GM23338 (cell line): ENCODE measurements around the gene SIGLEC7. TPM values are rescaled to one million over a fixed set of nuclear protein-coding genes. Genes with fewer than 3 reads are reported as not detected.

Experiments used
- ATAC-seq: fragments of 200-7000 bp; cut with Tn5 transposase; 3 replicates; pipeline ENCODE4 v1.9.1; 2020
- DNase-seq: peaks from one replicate; pipeline ENCODE4 v3.0.0-alpha.2; 2015; ENCODE audit warnings: low spot score
- H2AFZ ChIP-seq: fragments of 200-600 bp; sonication (generic); 2 replicates; pipeline ENCODE4 v1.8.0; 2016; ENCODE audit warnings: antibody characterized with exemption, mild to moderate bottlenecking, moderate library complexity
- H3F3A ChIP-seq: fragments of 200-600 bp; sonication (generic); replicated peaks from 2 replicates; pipeline ENCODE4 v1.8.0; 2017; ENCODE audit warnings: antibody characterized with exemption, mixed run types, low read depth
- H3K27ac ChIP-seq: fragments of 200-600 bp; sonication (generic); 2 replicates; pipeline ENCODE4 v1.6.1; 2016; ENCODE audit warnings: low read depth
- H3K27me3 ChIP-seq: fragments of 200-600 bp; sonication (generic); 2 replicates; pipeline ENCODE4 v1.8.0; 2016; ENCODE audit warnings: mild to moderate bottlenecking, mixed run types, moderate library complexity; ENCODE audit not compliant: insufficient read depth
- H3K36me3 ChIP-seq: fragments of 200-600 bp; sonication (generic); 2 replicates; pipeline ENCODE4 v1.8.0; 2016; ENCODE audit warnings: mild to moderate bottlenecking; ENCODE audit not compliant: insufficient read depth
- H3K4me1 ChIP-seq: fragments of 200-600 bp; sonication (generic); 2 replicates; pipeline ENCODE4 v1.8.0; 2016; ENCODE audit warnings: mild to moderate bottlenecking, moderate library complexity; ENCODE audit not compliant: insufficient read depth
- H3K4me2 ChIP-seq: fragments of 200-600 bp; sonication (generic); 2 replicates; pipeline ENCODE4 v1.7.1; 2017; ENCODE audit warnings: mixed run types
- H3K4me3 ChIP-seq: fragments of 200-600 bp; sonication (generic); 2 replicates; pipeline ENCODE4 v1.6.1; 2016; ENCODE audit warnings: mixed run types
- H3K79me2 ChIP-seq: fragments of 200-600 bp; sonication (generic); replicated peaks from 2 replicates; pipeline ENCODE4 v1.8.0; 2017; ENCODE audit warnings: mild to moderate bottlenecking; ENCODE audit not compliant: insufficient read depth
- H3K9me2 ChIP-seq: fragments of 200-600 bp; sonication (generic); 2 replicates; pipeline ENCODE4 v1.8.0; 2017; ENCODE audit not compliant: insufficient read depth
- H4K20me1 ChIP-seq: fragments of 200-600 bp; sonication (generic); replicated peaks from 2 replicates; pipeline ENCODE4 v1.8.0; 2017; ENCODE audit warnings: mild to moderate bottlenecking; ENCODE audit not compliant: insufficient read depth
- H3K27ac Mint-ChIP-seq: 2 replicates; pipeline ENCODE4 v1.8.0; 2020; ENCODE audit warnings: inconsistent platforms, mild to moderate bottlenecking, moderate library complexity, mixed read lengths
- H3K27me3 Mint-ChIP-seq: 3 replicates; pipeline ENCODE4 v1.8.0; 2022; ENCODE audit warnings: low read depth, mild to moderate bottlenecking, moderate library complexity, mixed read lengths, inconsistent platforms; ENCODE audit not compliant: insufficient read depth, poor library complexity
- H3K36me3 Mint-ChIP-seq: 3 replicates; pipeline ENCODE4 v1.8.0; 2021; ENCODE audit warnings: low read depth, mild to moderate bottlenecking, inconsistent platforms, moderate library complexity, mixed read lengths
- H3K4me1 Mint-ChIP-seq: 3 replicates; pipeline ENCODE4 v1.8.0; 2020; ENCODE audit warnings: mild to moderate bottlenecking, inconsistent platforms, mixed read lengths
- H3K4me3 Mint-ChIP-seq: 3 replicates; pipeline ENCODE4 v1.8.0; 2021; ENCODE audit warnings: moderate library complexity, mild to moderate bottlenecking, inconsistent platforms, mixed read lengths
- H3K9me3 Mint-ChIP-seq: 3 replicates; pipeline ENCODE4 v1.8.0; 2020; ENCODE audit warnings: moderate library complexity, mild to moderate bottlenecking, inconsistent platforms, mixed read lengths
- CTCF ChIP-seq, 2 experiments: fragments of 200-600 bp in 1 of 2; sonication (generic) in 1 of 2; conservative IDR thresholded peaks; 2 replicates each; pipeline versions ENCODE4 v1.5.1 to v1.6.1; 2016 to 2017; ENCODE audit warnings: antibody characterized with exemption in 2 of 2, low read depth in 2 of 2, mild to moderate bottlenecking in 2 of 2, moderate library complexity in 1 of 2
- EZH2 ChIP-seq: fragments of 200-600 bp; sonication (generic); IDR thresholded peaks from one replicate; pipeline ENCODE4 v1.8.0; 2017; ENCODE audit warnings: antibody characterized with exemption, mild to moderate bottlenecking, low read depth; ENCODE audit not compliant: unreplicated experiment
- EZH2phosphoT487 ChIP-seq: fragments of 200-600 bp; sonication (generic); IDR thresholded peaks from one replicate; pipeline ENCODE4 v1.8.1; 2018; ENCODE audit warnings: antibody characterized with exemption; ENCODE audit not compliant: unreplicated experiment
- JUNB ChIP-seq: IDR thresholded peaks from one replicate; pipeline ENCODE4 v1.6.1; 2016; ENCODE audit warnings: antibody characterized with exemption; ENCODE audit not compliant: unreplicated experiment
- POLR2AphosphoS5 ChIP-seq: IDR thresholded peaks from 2 replicates; pipeline ENCODE4 v1.6.1; 2016; ENCODE audit warnings: antibody characterized with exemption, low read depth
- STAT1 ChIP-seq: IDR thresholded peaks from one replicate; pipeline ENCODE4 v1.6.1; 2016; ENCODE audit warnings: antibody characterized with exemption; ENCODE audit not compliant: unreplicated experiment
- ZNF114 ChIP-seq: fragments of 250-450 bp; sonication (Bioruptor Pico); IDR thresholded peaks from 2 replicates; pipeline ENCODE4 v1.5.0; 2020; ENCODE audit warnings: mild to moderate bottlenecking, moderate library complexity
- ZNF331 ChIP-seq: fragments of 250-450 bp; sonication (Bioruptor Pico); IDR thresholded peaks from 2 replicates; pipeline ENCODE4 v1.5.0; 2020; ENCODE audit warnings: low read depth, mild to moderate bottlenecking, moderate library complexity
- polyA plus RNA-seq: library from polyadenylated mRNA; unstranded; fragments of >200 nt; fragmentation: Nextera tagmentation; extraction: Ambion mirVana; gene quantifications from 2 replicates; pipeline ENCODE4 v1.2.1, GENCODE V29; 2016
- total RNA-seq: library from RNA; depleted of rRNA; stranded (reverse); fragments of >200 nt; shearing (Covaris generic); gene quantifications from 2 replicates; pipeline ENCODE4 v1.2.3, GENCODE V29; 2014
- TF ChIP-seq, protein P1 (sequence below): fragments of 250-450 bp; sonication (Bioruptor Pico); IDR thresholded peaks from 2 replicates; pipeline ENCODE4 v1.5.0; 2020; ENCODE audit warnings: mild to moderate bottlenecking, moderate library complexity

The SIGLEC7 gene
- total and polyA plus RNA-seq, 2 experiments from 2014 or later: not detected

GRCh38 chr19:51123802-51124201 lies 18.3 kb upstream of the SIGLEC7 start (continued):
- TF ChIP-seq, protein P1, sequence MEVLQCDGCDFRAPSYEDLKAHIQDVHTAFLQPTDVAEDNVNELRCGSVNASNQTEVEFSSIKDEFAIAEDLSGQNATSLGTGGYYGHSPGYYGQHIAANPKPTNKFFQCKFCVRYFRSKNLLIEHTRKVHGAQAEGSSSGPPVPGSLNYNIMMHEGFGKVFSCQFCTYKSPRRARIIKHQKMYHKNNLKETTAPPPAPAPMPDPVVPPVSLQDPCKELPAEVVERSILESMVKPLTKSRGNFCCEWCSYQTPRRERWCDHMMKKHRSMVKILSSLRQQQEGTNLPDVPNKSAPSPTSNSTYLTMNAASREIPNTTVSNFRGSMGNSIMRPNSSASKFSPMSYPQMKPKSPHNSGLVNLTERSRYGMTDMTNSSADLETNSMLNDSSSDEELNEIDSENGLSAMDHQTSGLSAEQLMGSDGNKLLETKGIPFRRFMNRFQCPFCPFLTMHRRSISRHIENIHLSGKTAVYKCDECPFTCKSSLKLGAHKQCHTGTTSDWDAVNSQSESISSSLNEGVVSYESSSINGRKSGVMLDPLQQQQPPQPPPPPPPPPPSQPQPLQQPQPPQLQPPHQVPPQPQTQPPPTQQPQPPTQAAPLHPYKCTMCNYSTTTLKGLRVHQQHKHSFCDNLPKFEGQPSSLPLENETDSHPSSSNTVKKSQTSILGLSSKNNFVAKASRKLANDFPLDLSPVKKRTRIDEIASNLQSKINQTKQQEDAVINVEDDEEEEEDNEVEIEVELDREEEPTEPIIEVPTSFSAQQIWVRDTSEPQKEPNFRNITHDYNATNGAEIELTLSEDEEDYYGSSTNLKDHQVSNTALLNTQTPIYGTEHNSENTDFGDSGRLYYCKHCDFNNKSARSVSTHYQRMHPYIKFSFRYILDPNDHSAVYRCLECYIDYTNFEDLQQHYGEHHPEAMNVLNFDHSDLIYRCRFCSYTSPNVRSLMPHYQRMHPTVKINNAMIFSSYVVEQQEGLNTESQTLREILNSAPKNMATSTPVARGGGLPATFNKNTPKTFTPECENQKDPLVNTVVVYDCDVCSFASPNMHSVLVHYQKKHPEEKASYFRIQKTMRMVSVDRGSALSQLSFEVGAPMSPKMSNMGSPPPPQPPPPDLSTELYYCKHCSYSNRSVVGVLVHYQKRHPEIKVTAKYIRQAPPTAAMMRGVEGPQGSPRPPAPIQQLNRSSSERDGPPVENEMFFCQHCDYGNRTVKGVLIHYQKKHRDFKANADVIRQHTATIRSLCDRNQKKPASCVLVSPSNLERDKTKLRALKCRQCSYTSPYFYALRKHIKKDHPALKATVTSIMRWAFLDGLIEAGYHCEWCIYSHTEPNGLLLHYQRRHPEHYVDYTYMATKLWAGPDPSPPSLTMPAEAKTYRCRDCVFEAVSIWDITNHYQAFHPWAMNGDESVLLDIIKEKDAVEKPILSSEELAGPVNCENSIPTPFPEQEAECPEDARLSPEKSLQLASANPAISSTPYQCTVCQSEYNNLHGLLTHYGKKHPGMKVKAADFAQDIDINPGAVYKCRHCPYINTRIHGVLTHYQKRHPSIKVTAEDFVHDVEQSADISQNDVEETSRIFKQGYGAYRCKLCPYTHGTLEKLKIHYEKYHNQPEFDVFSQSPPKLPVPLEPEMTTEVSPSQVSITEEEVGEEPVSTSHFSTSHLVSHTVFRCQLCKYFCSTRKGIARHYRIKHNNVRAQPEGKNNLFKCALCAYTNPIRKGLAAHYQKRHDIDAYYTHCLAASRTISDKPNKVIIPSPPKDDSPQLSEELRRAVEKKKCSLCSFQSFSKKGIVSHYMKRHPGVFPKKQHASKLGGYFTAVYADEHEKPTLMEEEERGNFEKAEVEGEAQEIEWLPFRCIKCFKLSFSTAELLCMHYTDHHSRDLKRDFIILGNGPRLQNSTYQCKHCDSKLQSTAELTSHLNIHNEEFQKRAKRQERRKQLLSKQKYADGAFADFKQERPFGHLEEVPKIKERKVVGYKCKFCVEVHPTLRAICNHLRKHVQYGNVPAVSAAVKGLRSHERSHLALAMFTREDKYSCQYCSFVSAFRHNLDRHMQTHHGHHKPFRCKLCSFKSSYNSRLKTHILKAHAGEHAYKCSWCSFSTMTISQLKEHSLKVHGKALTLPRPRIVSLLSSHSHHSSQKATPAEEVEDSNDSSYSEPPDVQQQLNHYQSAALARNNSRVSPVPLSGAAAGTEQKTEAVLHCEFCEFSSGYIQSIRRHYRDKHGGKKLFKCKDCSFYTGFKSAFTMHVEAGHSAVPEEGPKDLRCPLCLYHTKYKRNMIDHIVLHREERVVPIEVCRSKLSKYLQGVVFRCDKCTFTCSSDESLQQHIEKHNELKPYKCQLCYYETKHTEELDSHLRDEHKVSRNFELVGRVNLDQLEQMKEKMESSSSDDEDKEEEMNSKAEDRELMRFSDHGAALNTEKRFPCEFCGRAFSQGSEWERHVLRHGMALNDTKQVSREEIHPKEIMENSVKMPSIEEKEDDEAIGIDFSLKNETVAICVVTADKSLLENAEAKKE: no peak

- Mint-ChIP-seq H3K9me3 (no peaks in the 10 kb centered on the region; the same call in 1 of the 3 replicates), H3K36me3 (no peaks in the 10 kb centered on the region; the same call in 2 of the 3 replicates), H3K27me3 (peaks cover 20% of the 10 kb centered on the region), H3K27ac (no peak overlapping the region), H3K4me3 (no peak overlapping the region), H3K4me1 (peaks cover under 1% of the 10 kb centered on the region; the same call in 2 of the 3 replicates)
- ATAC-seq (no peak), DNase-seq (no peak)
- Histone ChIP-seq H3K36me3 (no peaks in the 10 kb centered on the region), H3K4me2 (no peak overlapping the region), H4K20me1 (no peaks in the 10 kb centered on the region), H3K9me2 (no peaks in the 10 kb centered on the region), H2AFZ (no peak overlapping the region), H3K27me3 (no peaks in the 10 kb centered on the region), H3K79me2 (no peaks in the 10 kb centered on the region), H3K4me1 (no peaks in the 10 kb centered on the region), H3F3A (no peaks in the 10 kb centered on the region), H3K27ac (no peak overlapping the region), H3K4me3 (no peak overlapping the region)
- no peak for TF ChIP-seq POLR2AphosphoS5
- no peak for TF ChIP-seq CTCF (conservative IDR thresholded peaks at IDR 0.05; ENCODE audit: low read depth in 2 of 2)
- TF ChIP-seq ZNF331 (CRISPR knock-in tag): no peak
- no peak for TF ChIP-seq STAT1
- TF ChIP-seq, protein P1: no peak
- no peak for TF ChIP-seq EZH2phosphoT487
- no peak for TF ChIP-seq JUNB
- no peak for TF ChIP-seq EZH2
- TF ChIP-seq ZNF114 (CRISPR knock-in tag): no peak
These were observed 17.9 kb upstream of the SIGLEC7 start for GRCh38 chr19:51124216-51124615.
